Measurements from ENCODE around the gene SZT2. TPM values are rescaled to one million over a fixed set of nuclear protein-coding genes. Genes with fewer than 3 reads are reported as not detected.
"Not testable (repeated sequence)": the region's sequence is repeated elsewhere in the genome, so short reads cannot be mapped to it uniquely, and the experiment has no call there.

Gene SZT2
- total RNA-seq, 1 donor from 2014 or later: 30.0 TPM

- peaks cover 24% of the 10 kb centered on the region for H3K36me3 ChIP-seq (ENCODE audit: insufficient read depth, low read length)
Measured at GRCh38 chr1:43405219-43405875, 15.6 kb downstream of the SZT2 start.

GRCh38 chr1:43405876-43406234 is 16.2 kb downstream of the SZT2 start:
- Histone ChIP-seq H3K27ac (ENCODE audit: low read depth, low read length) (no peak overlapping the region), H3K36me3 (ENCODE audit: insufficient read depth, low read length) (peaks cover 24% of the 10 kb centered on the region), H3K4me1 (ENCODE audit: insufficient read depth, low read length) (no peaks in the 10 kb centered on the region), H3K4me3 (ENCODE audit: insufficient read depth, low read depth, low read length) (no peak overlapping the region), H2AFZ (ENCODE audit: low read depth, low read length) (no peak overlapping the region), H3K4me2 (ENCODE audit: low read length) (no peak overlapping the region), H3K9ac (ENCODE audit: low read length) (no peak overlapping the region), H4K20me1 (ENCODE audit: insufficient read depth, low read length) (peaks cover 15% of the 10 kb centered on the region), H3K79me2 (ENCODE audit: insufficient read depth, low read length) (peaks cover 10% of the 10 kb centered on the region), H3K9me3 (ENCODE audit: insufficient read depth, low read depth, low read length) (no peaks in the 10 kb centered on the region), H3K27me3 (ENCODE audit: insufficient read depth, low read length) (no peaks in the 10 kb centered on the region)
- Mint-ChIP-seq H3K36me3 (ENCODE audit: low read depth, unreplicated experiment) (peaks cover 36% of the 10 kb centered on the region), H3K27ac (ENCODE audit: unreplicated experiment) (no peak overlapping the region), H3K9me3 (ENCODE audit: unreplicated experiment) (peaks cover 3% of the 10 kb centered on the region), H3K27me3 (ENCODE audit: low read depth, unreplicated experiment) (no peaks in the 10 kb centered on the region), H3K4me1 (ENCODE audit: low read depth, unreplicated experiment) (peaks cover 2% of the 10 kb centered on the region), H3K4me3 (ENCODE audit: unreplicated experiment) (no peak overlapping the region)
- DNase-seq (ENCODE audit: low read depth) (no peak), FAIRE-seq (no peak)
- no peak for TF ChIP-seq EZH2 (IDR thresholded peaks at IDR 0.05; ENCODE audit: insufficient read depth, low read length)
- TF ChIP-seq, protein P1, sequence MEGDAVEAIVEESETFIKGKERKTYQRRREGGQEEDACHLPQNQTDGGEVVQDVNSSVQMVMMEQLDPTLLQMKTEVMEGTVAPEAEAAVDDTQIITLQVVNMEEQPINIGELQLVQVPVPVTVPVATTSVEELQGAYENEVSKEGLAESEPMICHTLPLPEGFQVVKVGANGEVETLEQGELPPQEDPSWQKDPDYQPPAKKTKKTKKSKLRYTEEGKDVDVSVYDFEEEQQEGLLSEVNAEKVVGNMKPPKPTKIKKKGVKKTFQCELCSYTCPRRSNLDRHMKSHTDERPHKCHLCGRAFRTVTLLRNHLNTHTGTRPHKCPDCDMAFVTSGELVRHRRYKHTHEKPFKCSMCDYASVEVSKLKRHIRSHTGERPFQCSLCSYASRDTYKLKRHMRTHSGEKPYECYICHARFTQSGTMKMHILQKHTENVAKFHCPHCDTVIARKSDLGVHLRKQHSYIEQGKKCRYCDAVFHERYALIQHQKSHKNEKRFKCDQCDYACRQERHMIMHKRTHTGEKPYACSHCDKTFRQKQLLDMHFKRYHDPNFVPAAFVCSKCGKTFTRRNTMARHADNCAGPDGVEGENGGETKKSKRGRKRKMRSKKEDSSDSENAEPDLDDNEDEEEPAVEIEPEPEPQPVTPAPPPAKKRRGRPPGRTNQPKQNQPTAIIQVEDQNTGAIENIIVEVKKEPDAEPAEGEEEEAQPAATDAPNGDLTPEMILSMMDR (IDR thresholded peaks at IDR 0.05; ENCODE audit: insufficient read depth, low read depth, low read length): no peak

More at GRCh38 chr1:43405219-43405875, 15.6 kb downstream of the SZT2 start:
- Histone ChIP-seq H2AFZ (ENCODE audit: low read depth, low read length) (no peak overlapping the region), H3K9ac (ENCODE audit: low read length) (no peak overlapping the region), H3K4me2 (ENCODE audit: low read length) (no peak overlapping the region), H3K4me3 (ENCODE audit: insufficient read depth, low read depth, low read length) (no peak overlapping the region), H4K20me1 (ENCODE audit: insufficient read depth, low read length) (peaks cover 15% of the 10 kb centered on the region), H3K27me3 (ENCODE audit: insufficient read depth, low read length) (no peaks in the 10 kb centered on the region), H3K4me1 (ENCODE audit: insufficient read depth, low read length) (no peaks in the 10 kb centered on the region), H3K27ac (ENCODE audit: low read depth, low read length) (no peak overlapping the region), H3K79me2 (ENCODE audit: insufficient read depth, low read length) (peaks cover 11% of the 10 kb centered on the region), H3K9me3 (ENCODE audit: insufficient read depth, low read depth, low read length) (no peaks in the 10 kb centered on the region)
- DNase-seq (ENCODE audit: low read depth) (no peak), FAIRE-seq (no peak)
- Mint-ChIP-seq H3K9me3 (ENCODE audit: unreplicated experiment) (peaks cover 3% of the 10 kb centered on the region), H3K27ac (ENCODE audit: unreplicated experiment) (no peak overlapping the region), H3K36me3 (ENCODE audit: low read depth, unreplicated experiment) (peaks cover 33% of the 10 kb centered on the region), H3K4me1 (ENCODE audit: low read depth, unreplicated experiment) (peaks cover 2% of the 10 kb centered on the region), H3K4me3 (ENCODE audit: unreplicated experiment) (no peak overlapping the region), H3K27me3 (ENCODE audit: low read depth, unreplicated experiment) (no peaks in the 10 kb centered on the region)
- TF ChIP-seq, protein P1 (IDR thresholded peaks at IDR 0.05; ENCODE audit: insufficient read depth, low read depth, low read length): no peak

DNA sequence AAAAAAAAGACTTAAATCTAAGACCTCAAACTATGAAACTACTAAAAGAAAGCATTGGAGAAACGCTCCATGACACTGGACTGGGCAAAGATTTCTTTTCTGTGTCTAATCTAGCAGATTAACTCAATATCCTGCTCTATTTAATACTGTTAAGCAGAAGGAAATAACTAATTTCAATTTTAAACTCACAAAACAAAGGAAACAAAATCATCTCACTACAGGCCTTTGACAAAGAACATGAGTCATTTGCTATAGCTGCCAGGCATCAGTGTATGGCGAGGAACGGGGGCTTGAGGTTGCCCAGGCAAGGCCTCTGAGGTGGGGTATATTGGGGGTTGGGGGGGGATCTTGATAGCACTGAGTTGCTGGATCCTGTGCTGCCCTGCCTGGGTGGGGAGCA is 20.9 kb downstream of the SZT2 start:
- no peak overlapping the region for H3K27ac ChIP-seq (ENCODE audit: low read depth, low read length)
- H3K9ac ChIP-seq (ENCODE audit: low read length): no peak overlapping the region
- Mint-ChIP-seq H3K27ac (ENCODE audit: unreplicated experiment) (no peak overlapping the region), H3K4me3 (ENCODE audit: unreplicated experiment) (no peak overlapping the region), H3K4me1 (ENCODE audit: low read depth, unreplicated experiment) (no peaks in the 10 kb centered on the region), H3K9me3 (ENCODE audit: unreplicated experiment) (peaks cover 3% of the 10 kb centered on the region), H3K27me3 (ENCODE audit: low read depth, unreplicated experiment) (no peaks in the 10 kb centered on the region), H3K36me3 (ENCODE audit: low read depth, unreplicated experiment) (peaks cover 20% of the 10 kb centered on the region)
- H3K4me1 ChIP-seq (ENCODE audit: insufficient read depth, low read length): no peaks in the 10 kb centered on the region
- no peaks in the 10 kb centered on the region for H3K9me3 ChIP-seq (ENCODE audit: insufficient read depth, low read depth, low read length)
- FAIRE-seq: no peak
- H3K4me3 ChIP-seq (ENCODE audit: insufficient read depth, low read depth, low read length): no peak overlapping the region
- H3K27me3 ChIP-seq (ENCODE audit: insufficient read depth, low read length): no peaks in the 10 kb centered on the region
- peaks cover 20% of the 10 kb centered on the region for H3K36me3 ChIP-seq (ENCODE audit: insufficient read depth, low read length)
- DNase-seq (ENCODE audit: low read depth): no peak
- H4K20me1 ChIP-seq (ENCODE audit: insufficient read depth, low read length): no peaks in the 10 kb centered on the region
- H2AFZ ChIP-seq (ENCODE audit: low read depth, low read length): no peak overlapping the region
- H3K4me2 ChIP-seq (ENCODE audit: low read length): no peak overlapping the region
- H3K79me2 ChIP-seq (ENCODE audit: insufficient read depth, low read length): no peaks in the 10 kb centered on the region
- no peak for TF ChIP-seq EZH2 (IDR thresholded peaks at IDR 0.05; ENCODE audit: insufficient read depth, low read length)
- TF ChIP-seq, protein P1 (IDR thresholded peaks at IDR 0.05; ENCODE audit: insufficient read depth, low read depth, low read length): no peak

DNA sequence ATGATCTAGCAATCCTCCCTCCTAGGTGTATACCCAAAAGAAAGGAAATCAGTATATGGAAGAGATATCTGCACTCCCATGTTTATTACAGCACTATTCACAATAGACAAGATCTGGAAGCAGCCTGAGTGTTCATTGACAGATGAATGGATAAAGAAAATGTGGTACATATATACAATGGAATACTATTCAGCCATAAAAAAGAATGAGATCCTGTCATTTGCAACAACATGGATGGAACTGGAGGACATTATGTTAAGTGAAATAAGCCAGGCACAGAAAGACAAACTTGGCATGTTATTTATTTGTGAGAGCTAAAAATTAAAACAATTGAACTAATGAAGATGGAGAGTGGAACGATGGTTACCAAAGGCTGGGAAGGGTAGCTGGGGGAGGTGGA is 23.7 kb downstream of the SZT2 start:
- H3K4me1 Mint-ChIP-seq (ENCODE audit: low read depth, unreplicated experiment); H3K9ac ChIP-seq (ENCODE audit: low read length); H3K27ac ChIP-seq (ENCODE audit: low read depth, low read length); H2AFZ ChIP-seq (ENCODE audit: low read depth, low read length); H3K9me3 ChIP-seq (ENCODE audit: insufficient read depth, low read depth, low read length); H3K9me3 Mint-ChIP-seq (ENCODE audit: unreplicated experiment); H3K79me2 ChIP-seq (ENCODE audit: insufficient read depth, low read length); DNase-seq (ENCODE audit: low read depth); H3K27me3 ChIP-seq (ENCODE audit: insufficient read depth, low read length); H3K4me3 ChIP-seq (ENCODE audit: insufficient read depth, low read depth, low read length); FAIRE-seq; H3K4me1 ChIP-seq (ENCODE audit: insufficient read depth, low read length); H3K27me3 Mint-ChIP-seq (ENCODE audit: low read depth, unreplicated experiment); H3K27ac Mint-ChIP-seq (ENCODE audit: unreplicated experiment); H3K4me3 Mint-ChIP-seq (ENCODE audit: unreplicated experiment); H4K20me1 ChIP-seq (ENCODE audit: insufficient read depth, low read length); H3K4me2 ChIP-seq (ENCODE audit: low read length): not testable (repeated sequence)
- peaks cover 20% of the 10 kb centered on the region for H3K36me3 Mint-ChIP-seq (ENCODE audit: low read depth, unreplicated experiment)
- H3K36me3 ChIP-seq (ENCODE audit: insufficient read depth, low read length): peaks cover 26% of the 10 kb centered on the region
